GM13976 (cell line): ENCODE results near the gene SCGB1C2.
"Not testable (repeated sequence)": the region's sequence is repeated elsewhere in the genome, so short reads cannot be mapped to it uniquely, and the experiment has no call there.

Experiments
- DNase-seq: peaks from one replicate; pipeline ENCODE4 v3.0.0; 2012; ENCODE audit warnings: low spot score
- CTCF ChIP-seq: IDR thresholded peaks from 2 replicates; pipeline ENCODE4 v1.5.1; 2012; ENCODE audit warnings: borderline replicate concordance, mild to moderate bottlenecking; ENCODE audit not compliant: insufficient read depth; ENCODE audit errors: extremely low read depth, missing control alignments, control extremely low read depth
- in situ Hi-C: fragments of 300-500 bp; cut with MboI; formaldehyde crosslinking; loops from one replicate; pipeline ENCODE4 v1.12.0; 2022; ENCODE audit warnings: low sequenced_read_pairs, mixed read lengths, inconsistent platforms; ENCODE audit not compliant: unreplicated experiment

SCGB1C2 gene

GRCh38 chr17:137166-137807 lies at the start of gene SCGB1C2:
Gene SCGB1C2 (plus strand): TSS chr17:137569. CDS start chr17:137591, 22 bp downstream.
- in situ Hi-C loops, DNase-seq: not testable (repeated sequence)

GRCh38 chr17:113111-113510 lies 24.3 kb upstream of the SCGB1C2 start:
- in situ Hi-C loops, DNase-seq: not testable (repeated sequence)

- in situ Hi-C loops, DNase-seq: not testable (repeated sequence)
These were observed 18.9 kb upstream of the SCGB1C2 start for GRCh38 chr17:118339-118917.

GRCh38 chr17:133932-134331 lies 3.4 kb upstream of the SCGB1C2 start:
- DNase-seq, in situ Hi-C loops: not testable (repeated sequence)

GRCh38 chr17:134332-134785 lies 3.0 kb upstream of the SCGB1C2 start:
- in situ Hi-C loops, DNase-seq: not testable (repeated sequence)

GRCh38 chr17:135022-135421 lies 2.3 kb upstream of the SCGB1C2 start:
- in situ Hi-C loops, DNase-seq: not testable (repeated sequence)

- DNase-seq, in situ Hi-C loops: not testable (repeated sequence)
These were observed 1.5 kb upstream of the SCGB1C2 start for GRCh38 chr17:135895-136294.

GRCh38 chr17:136531-136930 lies 838 bp upstream of the SCGB1C2 start:
- in situ Hi-C loops, DNase-seq: not testable (repeated sequence)
- peak; percentile 37 for TF ChIP-seq CTCF

GRCh38 chr17:139401-140205 lies 2.2 kb downstream of the SCGB1C2 start:
- in situ Hi-C loops, DNase-seq: not testable (repeated sequence)

GRCh38 chr17:142102-142661 lies 4.8 kb downstream of the SCGB1C2 start:
- in situ Hi-C loops = no loop called here

More at GRCh38 chr17:142102-142661, 4.8 kb downstream of the SCGB1C2 start:
- no peak for TF ChIP-seq CTCF
- no peak for DNase-seq
